WTC11 (cell line): ENCODE measurements around the gene POU4F1. TPM values are rescaled to one million over a fixed set of nuclear protein-coding genes. Genes with fewer than 3 reads are reported as not detected.

Experiments
- ATAC-seq: fragments of 200-7000 bp; cut with Tn5 transposase; 2 replicates; pipeline ENCODE4 v1.10.0; 2021; ENCODE audit warnings: mild to moderate bottlenecking, moderate library complexity
- CTCF ChIA-PET: fragments of 300-600 bp; sonication (Branson Sonifier 250); formaldehyde crosslinking; loops from one replicate; lab custom pipeline; 2021; ENCODE audit warnings: antibody characterized with exemption; lab: Charles Lee
- POLR2A ChIA-PET: fragments of 350-600 bp; sonication (Branson Sonifier 250); formaldehyde crosslinking; loops from one replicate; lab custom pipeline; 2021; ENCODE audit warnings: antibody characterized with exemption; lab: Charles Lee
- DNase-seq: peaks from one replicate; pipeline ENCODE4 v3.0.0; 2021; ENCODE audit warnings: low spot score
- H3K27ac Mint-ChIP-seq: 2 replicates; pipeline ENCODE4 v1.8.0; 2021; ENCODE audit warnings: mixed read lengths
- H3K27me3 Mint-ChIP-seq: 2 replicates; pipeline ENCODE4 v1.8.0; 2021; ENCODE audit warnings: low read depth, mild to moderate bottlenecking, moderate library complexity, mixed read lengths
- H3K36me3 Mint-ChIP-seq: 2 replicates; pipeline ENCODE4 v1.8.0; 2021; ENCODE audit warnings: mixed read lengths
- H3K4me1 Mint-ChIP-seq: 2 replicates; pipeline ENCODE4 v1.8.0; 2022; ENCODE audit warnings: mixed read lengths
- H3K4me3 Mint-ChIP-seq: 2 replicates; pipeline ENCODE4 v1.8.0; 2021; ENCODE audit warnings: mild to moderate bottlenecking, moderate library complexity, mixed read lengths
- H3K9me3 Mint-ChIP-seq: 2 replicates; pipeline ENCODE4 v1.8.0; 2021; ENCODE audit warnings: mixed read lengths
- ATF6 ChIP-seq: sonication (generic); formaldehyde crosslinking; IDR thresholded peaks from 2 replicates; pipeline ENCODE4 v1.8.1; 2023; ENCODE audit warnings: mild to moderate bottlenecking, missing genetic modification reagents
- CTCF ChIP-seq: fragments of 200-600 bp; IDR thresholded peaks from 2 replicates; pipeline ENCODE4 v1.8.0; 2022; ENCODE audit warnings: antibody characterized with exemption
- ERG ChIP-seq: fragments of 250-450 bp; sonication (Bioruptor Pico); IDR thresholded peaks from 2 replicates; pipeline ENCODE4 v1.8.0; 2021; ENCODE audit warnings: mild to moderate bottlenecking
- ESRRA ChIP-seq: sonication (generic); formaldehyde crosslinking; IDR thresholded peaks from 2 replicates; pipeline ENCODE4 v1.8.1; 2022; ENCODE audit warnings: mild to moderate bottlenecking, missing genetic modification reagents, borderline replicate concordance
- FOXJ3 ChIP-seq: sonication (generic); formaldehyde crosslinking; IDR thresholded peaks from 2 replicates; pipeline ENCODE4 v1.9.0; 2021; ENCODE audit warnings: missing genetic modification reagents, mild to moderate bottlenecking, borderline replicate concordance
- GRHL2 ChIP-seq: fragments of 250-450 bp; sonication (Bioruptor Pico); IDR thresholded peaks from 2 replicates; pipeline ENCODE4 v1.8.0; 2022; ENCODE audit warnings: mild to moderate bottlenecking, moderate library complexity; ENCODE audit not compliant: insufficient replicate concordance, severe bottlenecking
- IRF2 ChIP-seq: sonication (generic); formaldehyde crosslinking; IDR thresholded peaks from 2 replicates; pipeline ENCODE4 v1.8.0; 2022; ENCODE audit warnings: low read depth, missing genetic modification reagents, borderline replicate concordance
- JUN ChIP-seq: sonication (generic); formaldehyde crosslinking; IDR thresholded peaks from 2 replicates; pipeline ENCODE4 v1.8.0; 2023; ENCODE audit warnings: mild to moderate bottlenecking, missing genetic modification reagents
- MAX ChIP-seq: sonication (generic); formaldehyde crosslinking; IDR thresholded peaks from 2 replicates; pipeline ENCODE4 v1.8.0; 2022; ENCODE audit warnings: mild to moderate bottlenecking, missing genetic modification reagents
- OVOL2 ChIP-seq: fragments of 250-450 bp; sonication (Bioruptor Pico); IDR thresholded peaks from 2 replicates; pipeline ENCODE4 v1.9.0; 2021; ENCODE audit warnings: mild to moderate bottlenecking, borderline replicate concordance
- PREB ChIP-seq: sonication (generic); formaldehyde crosslinking; IDR thresholded peaks from 2 replicates; pipeline ENCODE4 v1.8.1; 2022; ENCODE audit warnings: mild to moderate bottlenecking, missing genetic modification reagents, moderate library complexity, borderline replicate concordance
- PRRX2 ChIP-seq: fragments of 250-450 bp; sonication (Bioruptor Pico); IDR thresholded peaks from 2 replicates; pipeline ENCODE4 v1.8.0; 2021; ENCODE audit warnings: mild to moderate bottlenecking
- SMAD4 ChIP-seq: sonication (generic); formaldehyde crosslinking; IDR thresholded peaks from 2 replicates; pipeline ENCODE4 v1.8.0; 2022; ENCODE audit warnings: mild to moderate bottlenecking, missing genetic modification reagents
- TCF7 ChIP-seq: sonication (generic); formaldehyde crosslinking; IDR thresholded peaks from 2 replicates; pipeline ENCODE4 v1.8.0; 2022; ENCODE audit warnings: mild to moderate bottlenecking, low read depth, missing genetic modification reagents, moderate library complexity
- ZMAT4 ChIP-seq: fragments of 250-450 bp; sonication (Bioruptor Pico); IDR thresholded peaks from 2 replicates; pipeline ENCODE4 v1.9.0; 2021; ENCODE audit warnings: mild to moderate bottlenecking
- ZNF138 ChIP-seq: sonication (generic); formaldehyde crosslinking; conservative IDR thresholded peaks from 2 replicates; pipeline ENCODE4 v1.8.1; 2022; ENCODE audit warnings: mild to moderate bottlenecking, moderate library complexity, missing genetic modification reagents
- ZNF263 ChIP-seq: sonication (generic); formaldehyde crosslinking; IDR thresholded peaks from 2 replicates; pipeline ENCODE4 v1.8.1; 2022; ENCODE audit warnings: low read depth, mild to moderate bottlenecking, moderate library complexity, missing genetic modification reagents
- ZNF423 ChIP-seq: fragments of 250-450 bp; sonication (Bioruptor Pico); IDR thresholded peaks from 2 replicates; pipeline ENCODE4 v2.1.2; 2022; ENCODE audit warnings: mild to moderate bottlenecking, moderate library complexity
- ZNF512 ChIP-seq: sonication (generic); formaldehyde crosslinking; IDR thresholded peaks from 2 replicates; pipeline ENCODE4 v1.8.1; 2022; ENCODE audit warnings: missing genetic modification reagents, borderline replicate concordance
- total RNA-seq: library from RNA; stranded (reverse); gene quantifications from 3 replicates; pipeline ENCODE4 v1.2.3, GENCODE V29; 2021
- TF ChIP-seq, protein P1 (sequence below): sonication (generic); formaldehyde crosslinking; IDR thresholded peaks from 2 replicates; pipeline ENCODE4 v1.8.1; 2023; ENCODE audit warnings: mild to moderate bottlenecking, missing genetic modification reagents, moderate library complexity

Gene POU4F1
- total RNA-seq, 1 experiment from 2014 or later = 0.26 TPM

GRCh38 chr13:78587395-78587794, 16.0 kb downstream of the POU4F1 start:
- no peaks in the 10 kb centered on the region for H3K9me3 Mint-ChIP-seq
- ATAC-seq (no peak), DNase-seq (no peak)
- H3K4me1 Mint-ChIP-seq = peaks cover 9% of the 10 kb centered on the region
- POLR2A ChIA-PET = interaction anchor here (1.0 kb wide), 1 partner anchor 16 kb away, joined by 5 read pairs; the partner anchor contains the start of gene POU4F1
- H3K4me3 Mint-ChIP-seq = peak overlapping the region; percentile 74
- no peaks in the 10 kb centered on the region for H3K36me3 Mint-ChIP-seq
- peaks cover 70% of the 10 kb centered on the region for H3K27me3 Mint-ChIP-seq
- TF ChIP-seq CTCF = no peak
- 0 out of 2 replicates have a peak, but pooled peaks have one; percentile 3 for TF ChIP-seq ZNF512 (CRISPR knock-in tag)
- CTCF ChIA-PET = interaction anchor here (0.6 to 2.1 kb wide), 52 partner anchors 8 to 777 kb away, joined by 3 to 40 read pairs (median 5); partner anchors contain the start of gene POU4F1
- no peak overlapping the region for H3K27ac Mint-ChIP-seq

GRCh38 chr13:78586706-78587105, 16.6 kb downstream of the POU4F1 start:
- H3K4me1 Mint-ChIP-seq = peaks cover 9% of the 10 kb centered on the region
- H3K9me3 Mint-ChIP-seq = no peaks in the 10 kb centered on the region
- ChIA-PET CTCF (interaction anchor here (0.5 to 2.1 kb wide), 91 partner anchors 9 to 776 kb away, joined by 3 to 40 read pairs (median 4); partner anchors contain the start of gene POU4F1), POLR2A (interaction anchor here (0.7 to 1.0 kb wide), 2 partner anchors 17 to 1031 kb away, joined by 5 read pairs; partner anchors contain the start of gene POU4F1)
- ATAC-seq (peak; percentile 98), DNase-seq (peak; percentile 81)
- H3K27ac Mint-ChIP-seq = no peak overlapping the region
- peak overlapping the region; percentile 74 for H3K4me3 Mint-ChIP-seq
- no peaks in the 10 kb centered on the region for H3K36me3 Mint-ChIP-seq
- H3K27me3 Mint-ChIP-seq = peaks cover 63% of the 10 kb centered on the region
- TF ChIP-seq IRF2 (CRISPR knock-in tag) (no peak), SMAD4 (CRISPR knock-in tag) (no peak), MAX (CRISPR knock-in tag) (peak; percentile 42; the same call in 1 of the 2 replicates), ZMAT4 (CRISPR knock-in tag) (no peak), TCF7 (CRISPR knock-in tag) (no peak), PRRX2 (CRISPR knock-in tag) (no peak), OVOL2 (CRISPR knock-in tag) (no peak), ZNF263 (CRISPR knock-in tag) (no peak), ERG (no peak), ZNF138 (CRISPR knock-in tag) (peak; percentile 60; the same call in 1 of the 2 replicates), GRHL2 (CRISPR knock-in tag) (no peak), JUN (CRISPR knock-in tag) (no peak), FOXJ3 (CRISPR knock-in tag) (no peak), ATF6 (CRISPR knock-in tag) (no peak), PREB (CRISPR knock-in tag) (no peak), ZNF423 (CRISPR knock-in tag) (no peak), ESRRA (no peak), CTCF (peak; percentile 78)
- TF ChIP-seq, protein P1, sequence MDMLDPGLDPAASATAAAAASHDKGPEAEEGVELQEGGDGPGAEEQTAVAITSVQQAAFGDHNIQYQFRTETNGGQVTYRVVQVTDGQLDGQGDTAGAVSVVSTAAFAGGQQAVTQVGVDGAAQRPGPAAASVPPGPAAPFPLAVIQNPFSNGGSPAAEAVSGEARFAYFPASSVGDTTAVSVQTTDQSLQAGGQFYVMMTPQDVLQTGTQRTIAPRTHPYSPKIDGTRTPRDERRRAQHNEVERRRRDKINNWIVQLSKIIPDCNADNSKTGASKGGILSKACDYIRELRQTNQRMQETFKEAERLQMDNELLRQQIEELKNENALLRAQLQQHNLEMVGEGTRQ (CRISPR knock-in tag) = no peak
